GM18519 (cell line): ENCODE data around the gene MILR1.
"Not testable (repeated sequence)": the region's sequence is repeated elsewhere in the genome, so short reads cannot be mapped to it uniquely, and the experiment has no call there.

Source experiments
- ATAC-seq: cut with Tn5 transposase; IDR thresholded peaks from one replicate; pipeline ENCODE4 v1.9.1; 2021; ENCODE audit warnings: mild to moderate bottlenecking, moderate library complexity; ENCODE audit not compliant: unreplicated experiment, low FRiP score

The MILR1 gene

GRCh38 chr17:64448665-64449512 lies at the start of gene MILR1:
Gene MILR1 (plus strand): TSS chr17:64449115. CDS start chr17:64449169, 54 bp downstream.
- no peak for ATAC-seq

GRCh38 chr17:64399767-64400156 lies 49.2 kb upstream of the MILR1 start:
- ATAC-seq, result no peak

GRCh38 chr17:64400642-64401041 lies 48.3 kb upstream of the MILR1 start:
- ATAC-seq, result no peak

- ATAC-seq, result no peak
These were observed 47.6 kb upstream of the MILR1 start for GRCh38 chr17:64401244-64401860.

GRCh38 chr17:64401941-64402340 lies 47.0 kb upstream of the MILR1 start:
- no peak for ATAC-seq

- no peak for ATAC-seq
These were observed 46.4 kb upstream of the MILR1 start for GRCh38 chr17:64402469-64402868.

GRCh38 chr17:64403881-64404460 lies 44.9 kb upstream of the MILR1 start:
- no peak for ATAC-seq

- ATAC-seq, result no peak
These were observed 42.4 kb upstream of the MILR1 start for GRCh38 chr17:64406321-64407200.

- ATAC-seq, result no peak
These were observed 38.0 kb upstream of the MILR1 start for GRCh38 chr17:64410750-64411490.

GRCh38 chr17:64411999-64412771 lies 36.7 kb upstream of the MILR1 start:
- ATAC-seq, result no peak

GRCh38 chr17:64412944-64413381 lies 36.0 kb upstream of the MILR1 start:
- ATAC-seq, result no peak

- ATAC-seq, result no peak
These were observed 35.4 kb upstream of the MILR1 start for GRCh38 chr17:64413513-64413912.

GRCh38 chr17:64418506-64419339 lies 30.2 kb upstream of the MILR1 start:
- ATAC-seq, result no peak

GRCh38 chr17:64420143-64420670 lies 28.7 kb upstream of the MILR1 start:
- no peak for ATAC-seq

- ATAC-seq, result not testable (repeated sequence)
These were observed 26.8 kb upstream of the MILR1 start for GRCh38 chr17:64422121-64422520.

GRCh38 chr17:64423881-64424280 lies 25.0 kb upstream of the MILR1 start:
- no peak for ATAC-seq

- ATAC-seq, result no peak
These were observed 24.5 kb upstream of the MILR1 start for GRCh38 chr17:64424324-64424849.

- no peak for ATAC-seq
These were observed 23.7 kb upstream of the MILR1 start for GRCh38 chr17:64425191-64425590.
